Raji (cell line): Measurements from ENCODE around the gene NKD1.

ENCODE experiments used
- POLR2A ChIP-seq: IDR thresholded peaks from 2 replicates; pipeline ENCODE4 v1.6.1; 2011; ENCODE audit warnings: low read depth, low read length, control low read depth; ENCODE audit not compliant: insufficient read depth

The NKD1 gene

DNA sequence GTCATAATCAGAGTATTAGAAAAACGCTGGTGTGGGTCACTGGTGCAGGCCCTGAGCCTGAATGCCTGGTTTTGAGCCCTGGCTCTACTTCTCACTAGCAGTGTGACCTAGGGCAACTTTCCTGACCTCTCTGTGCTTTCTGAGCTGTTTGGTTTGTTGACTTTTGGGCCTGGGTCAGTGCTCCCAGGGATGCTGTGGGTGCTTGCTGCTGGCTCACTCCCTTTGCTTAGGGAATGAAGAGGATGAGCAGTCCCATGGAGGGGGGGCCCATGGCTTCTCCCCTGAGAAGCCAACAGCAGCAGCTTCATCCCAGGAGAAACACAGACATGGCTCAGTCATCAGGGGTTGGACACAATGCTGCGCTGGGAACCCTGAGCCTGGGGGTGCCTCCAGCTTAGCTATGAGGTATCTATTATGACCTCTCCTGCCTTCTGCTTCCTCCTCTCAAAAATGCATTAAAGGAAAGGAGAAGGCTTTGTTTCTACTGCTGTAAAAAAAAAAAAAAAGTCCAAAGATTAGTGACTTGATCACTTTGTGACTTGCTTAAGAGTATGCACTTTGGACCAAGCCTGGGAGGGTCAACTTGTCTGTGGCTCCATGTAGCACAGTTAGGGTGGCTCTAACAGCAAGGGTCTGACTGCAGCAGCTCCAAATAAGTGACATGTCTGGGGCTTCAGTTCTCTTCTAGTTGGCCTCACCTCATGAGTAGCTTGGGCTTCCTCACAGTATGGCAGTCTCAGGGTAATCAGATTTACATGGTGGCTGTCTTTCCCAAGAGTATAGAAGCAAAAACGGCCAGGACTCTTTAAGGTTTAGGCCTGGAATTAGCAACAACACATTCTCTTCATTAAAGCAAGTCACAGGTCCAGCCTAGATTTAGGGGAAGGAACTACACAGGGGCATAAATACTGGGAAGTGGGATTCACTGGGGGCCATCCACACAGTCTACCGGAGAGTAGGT, 13.0 kb downstream of the NKD1 start:
- no peak for TF ChIP-seq POLR2A

DNA sequence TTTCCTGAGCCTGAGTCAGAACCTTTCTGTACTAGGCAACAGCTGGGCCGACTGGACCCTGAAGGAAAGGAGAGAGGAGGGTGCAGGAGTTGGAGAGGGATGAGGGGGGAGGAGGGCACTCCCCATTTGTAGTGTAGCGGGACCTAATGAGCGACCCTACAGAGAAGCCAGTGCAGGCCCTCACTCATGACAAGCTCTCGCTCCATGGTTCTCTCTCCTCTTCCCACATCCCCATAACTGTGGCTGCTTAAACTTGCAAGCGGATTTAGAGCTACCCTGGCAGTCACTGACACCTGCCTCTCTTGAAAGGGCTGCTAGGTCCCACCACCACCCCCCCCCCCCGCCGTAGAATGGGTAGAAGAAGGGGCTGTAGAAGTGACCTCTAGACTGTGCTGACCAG, 14.5 kb downstream of the NKD1 start:
- TF ChIP-seq POLR2A: no peak

DNA sequence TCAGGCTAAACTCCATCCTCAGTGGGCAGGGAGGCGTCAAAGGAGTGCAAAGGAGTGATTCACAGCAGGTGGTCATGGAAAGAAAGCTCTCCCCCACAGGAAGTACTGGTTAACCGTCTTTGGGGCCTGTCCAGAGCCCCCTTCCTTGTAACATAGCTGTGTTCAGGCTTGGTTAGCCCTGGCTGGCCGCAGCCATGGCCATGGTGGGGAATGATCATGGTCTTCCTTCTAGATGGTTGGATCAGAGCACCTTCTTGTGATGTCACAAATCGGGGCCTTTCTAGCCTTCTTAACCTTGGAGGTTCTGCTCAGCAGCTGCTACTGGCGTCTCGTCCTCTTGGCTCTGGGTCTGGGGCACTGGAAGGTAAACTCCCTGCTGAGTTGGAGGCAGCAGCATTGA, 15.8 kb downstream of the NKD1 start:
- TF ChIP-seq POLR2A: no peak

DNA sequence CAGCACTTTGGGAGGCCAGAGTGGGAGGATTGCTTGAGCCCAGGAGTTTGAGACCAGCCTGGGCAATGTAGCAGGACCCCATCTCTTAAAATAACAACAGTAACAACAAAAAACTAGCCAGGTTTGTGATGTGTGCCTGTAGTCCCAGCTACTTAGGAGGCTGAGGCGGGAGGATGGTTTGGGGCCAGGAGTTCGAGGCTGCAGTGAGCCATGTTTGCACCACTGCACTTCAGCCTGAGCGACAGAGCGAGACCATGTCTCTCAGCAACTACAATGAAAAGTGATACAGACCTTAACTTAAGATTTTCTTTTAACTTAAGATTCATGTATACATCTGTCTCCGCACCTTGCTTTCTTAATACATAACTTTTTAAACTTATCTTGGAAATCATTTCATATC, 17.2 kb downstream of the NKD1 start:
- no peak for TF ChIP-seq POLR2A

GRCh38 chr16:50566014-50566962, 18.1 kb downstream of the NKD1 start:
- no peak for TF ChIP-seq POLR2A

DNA sequence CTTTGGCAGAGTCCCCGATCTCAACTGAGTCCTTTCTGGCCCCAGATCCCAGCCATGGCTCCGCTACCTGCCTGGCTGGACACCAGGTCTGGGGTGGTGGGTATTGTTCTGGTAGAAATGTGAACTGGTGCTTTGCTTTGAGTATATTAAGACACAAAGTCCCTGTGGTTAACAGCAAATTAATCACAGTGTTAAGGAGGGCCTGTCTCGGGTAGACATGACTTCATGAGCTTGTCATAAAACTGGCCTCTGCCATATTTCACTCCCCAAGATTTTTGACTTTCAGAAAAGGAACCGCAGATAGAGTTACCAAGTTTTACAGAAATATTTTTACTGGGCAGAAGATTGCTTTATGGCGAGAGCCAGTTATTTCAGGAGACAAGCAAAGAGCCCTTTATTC, 19.5 kb downstream of the NKD1 start:
- TF ChIP-seq POLR2A: no peak

DNA sequence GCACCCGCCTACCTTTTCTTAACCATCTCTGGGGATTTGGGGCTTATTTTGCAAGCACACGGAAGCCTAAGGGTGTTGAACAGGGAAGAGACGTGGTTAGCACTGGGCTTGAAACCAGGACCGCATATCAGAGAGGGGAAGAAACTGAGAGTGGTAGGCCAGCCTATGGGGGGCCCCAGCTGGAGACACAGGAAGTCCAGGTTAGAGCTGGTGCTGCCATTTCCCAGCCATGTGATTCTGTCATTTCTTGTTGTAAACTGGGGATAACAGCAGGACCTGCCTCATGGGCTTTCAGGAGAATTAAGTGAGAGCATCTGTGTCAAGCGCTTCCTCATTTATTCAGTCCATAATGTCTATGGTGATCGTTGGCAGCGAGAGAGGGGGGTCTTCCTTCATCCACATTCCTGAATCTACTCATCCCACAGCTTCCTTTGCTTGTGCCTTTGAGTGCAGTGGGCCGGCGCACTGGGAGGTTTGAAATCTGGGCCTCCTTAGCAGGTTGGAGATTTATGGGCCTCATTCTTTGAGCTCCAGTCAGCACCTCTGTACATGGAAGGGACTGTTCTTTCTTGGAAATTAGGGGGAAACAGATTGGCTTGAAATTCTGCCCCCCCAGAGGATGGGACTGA, 20.1 kb downstream of the NKD1 start:
- no peak for TF ChIP-seq POLR2A

GRCh38 chr16:50570354-50570753, 22.2 kb downstream of the NKD1 start:
- TF ChIP-seq POLR2A: no peak

- no peak for TF ChIP-seq POLR2A
These were observed 22.8 kb downstream of the NKD1 start for GRCh38 chr16:50570808-50571598.

DNA sequence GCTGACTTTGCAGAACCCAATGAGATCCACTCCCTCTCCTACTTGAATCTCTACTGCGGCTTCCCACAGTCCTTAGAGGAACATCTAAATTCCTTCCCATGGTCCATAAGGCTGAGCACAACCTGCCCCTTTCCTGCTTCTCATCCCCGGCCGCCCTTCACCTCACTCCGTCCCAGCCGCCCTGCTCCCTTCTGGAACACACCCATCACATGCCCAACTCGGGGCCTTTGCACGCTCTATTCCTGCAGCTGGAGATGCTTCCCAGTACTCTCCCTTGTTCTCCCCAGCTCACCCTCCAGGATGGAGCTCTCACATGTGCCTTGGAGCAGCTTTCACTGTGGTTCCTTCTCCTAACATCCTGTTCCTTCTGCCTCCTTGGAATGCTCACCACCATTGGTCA, 23.6 kb downstream of the NKD1 start:
- TF ChIP-seq POLR2A: no peak

DNA sequence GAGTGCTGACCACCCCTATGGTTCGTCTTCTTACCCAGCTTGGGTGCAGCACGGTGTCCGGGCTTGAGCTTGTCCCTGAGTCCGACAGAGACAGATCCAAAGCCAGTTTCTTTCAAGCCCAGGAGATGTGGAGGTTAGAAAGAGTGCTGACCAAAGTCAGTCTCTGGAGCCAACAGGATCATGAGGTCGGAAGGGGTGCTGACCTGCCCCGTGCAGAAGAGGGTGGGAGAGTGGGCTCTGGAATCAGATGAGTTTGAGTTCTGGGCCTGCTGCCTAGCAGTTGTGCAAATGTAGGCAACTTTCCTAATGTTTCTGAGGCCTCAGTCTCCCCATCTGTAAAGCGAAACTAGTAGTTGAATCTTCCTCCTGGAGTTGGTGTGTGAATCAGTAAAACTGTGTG, 24.5 kb downstream of the NKD1 start:
- no peak for TF ChIP-seq POLR2A

DNA sequence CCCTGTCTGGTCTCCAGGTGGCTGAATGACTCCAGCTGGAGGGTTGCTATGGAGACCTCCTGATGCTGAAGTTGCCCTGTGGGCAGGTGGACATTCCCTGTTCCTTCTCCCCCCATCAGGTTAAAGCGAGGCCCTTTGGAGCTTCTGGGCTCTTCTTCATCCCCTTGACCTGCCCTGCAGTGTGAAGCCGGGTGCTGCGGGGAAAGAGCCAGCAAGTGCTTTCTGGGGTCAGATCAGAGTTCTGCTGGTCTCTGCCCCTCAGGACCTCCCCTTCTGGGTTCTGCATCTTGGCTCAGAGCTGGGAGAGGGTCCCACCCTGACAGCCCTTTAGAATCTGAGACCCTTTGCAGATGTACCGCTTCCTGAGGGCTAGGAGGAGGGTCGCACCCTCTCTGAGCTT, 25.1 kb downstream of the NKD1 start:
- TF ChIP-seq POLR2A: no peak

- TF ChIP-seq POLR2A: no peak
These were observed 25.9 kb downstream of the NKD1 start for GRCh38 chr16:50573947-50574744.

DNA sequence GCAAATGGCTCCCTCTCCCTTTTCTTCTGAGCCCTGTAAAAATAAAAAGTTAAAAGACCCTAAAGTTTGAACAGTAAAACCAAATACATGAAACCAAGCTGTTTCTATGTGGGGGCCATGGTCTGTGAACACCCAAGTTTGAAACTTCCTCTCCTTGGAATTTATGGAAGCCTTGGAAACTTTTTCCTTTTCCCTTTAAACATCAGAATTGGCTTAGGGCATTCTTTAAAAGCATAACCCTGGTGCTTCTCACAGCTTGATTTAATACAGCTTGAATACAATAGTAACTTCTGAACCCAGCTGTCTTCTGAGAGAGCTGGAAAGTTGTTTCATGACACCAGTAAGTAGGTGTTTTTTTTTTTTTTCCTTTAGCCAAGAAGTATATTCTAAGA, 26.5 kb downstream of the NKD1 start:
- no peak for TF ChIP-seq POLR2A

DNA sequence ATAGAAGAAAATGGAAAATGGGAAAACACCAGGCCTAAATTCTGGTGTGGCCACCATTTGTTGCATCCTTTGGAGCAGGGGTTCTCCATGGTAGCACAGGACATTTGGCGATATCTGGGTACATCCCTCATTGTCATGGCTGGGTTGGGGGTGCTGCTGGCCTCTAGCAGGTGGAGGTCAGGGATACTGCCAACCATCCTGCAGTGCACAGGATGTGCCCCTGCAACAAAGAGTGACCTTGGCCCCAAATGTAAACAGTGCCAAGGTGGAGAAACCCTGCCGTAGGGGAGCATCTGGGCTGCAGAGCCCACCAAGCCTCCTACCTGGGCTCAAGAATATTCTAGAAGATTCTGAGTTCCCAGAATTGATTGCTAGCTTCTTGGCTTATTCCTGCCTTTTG, 27.5 kb downstream of the NKD1 start:
- no peak for TF ChIP-seq POLR2A
